Nephron (organoid): Measurements from ENCODE around the gene CYSLTR2.

ENCODE experiments used
- H3K27ac Mint-ChIP-seq, 3 experiments: 2 replicates each; pipeline ENCODE4 v1.8.0; 2020; ENCODE audit warnings: mixed read lengths in 3 of 3, mild to moderate bottlenecking in 2 of 3, moderate library complexity in 1 of 3
- H3K27me3 Mint-ChIP-seq: 2 replicates; pipeline ENCODE4 v1.8.0; 2021; ENCODE audit warnings: low read depth, mild to moderate bottlenecking, moderate library complexity, mixed read lengths
- H3K36me3 Mint-ChIP-seq: 2 replicates; pipeline ENCODE4 v1.8.0; 2020; ENCODE audit warnings: low read depth, mixed read lengths
- H3K4me1 Mint-ChIP-seq: 2 replicates; pipeline ENCODE4 v1.8.0; 2020; ENCODE audit warnings: mixed read lengths
- H3K4me3 Mint-ChIP-seq, 3 experiments: 2 replicates each; pipeline ENCODE4 v1.8.0; 2020; ENCODE audit warnings: mild to moderate bottlenecking in 3 of 3, mixed read lengths in 3 of 3, moderate library complexity in 2 of 3
- H3K9me3 Mint-ChIP-seq: 2 replicates; pipeline ENCODE4 v1.8.0; 2020; ENCODE audit warnings: mixed read lengths
- CTCF ChIP-seq, 3 experiments: fragments of 200-600 bp; sonication (generic); IDR thresholded peaks; one replicate each; pipeline ENCODE4 v1.5.0; 2021; ENCODE audit warnings: antibody characterized with exemption in 3 of 3; ENCODE audit not compliant: unreplicated experiment in 3 of 3

Gene CYSLTR2

GRCh38 chr13:48644951-48645350 lies 8.8 kb upstream of the CYSLTR2 start:
- Mint-ChIP-seq H3K27me3 (no peaks in the 10 kb centered on the region), H3K4me1 (no peaks in the 10 kb centered on the region), H3K4me3 (no peak overlapping the region), H3K9me3 (no peaks in the 10 kb centered on the region), H3K36me3 (no peaks in the 10 kb centered on the region), H3K27ac (no peak overlapping the region)
- no peak for TF ChIP-seq CTCF (IDR thresholded peaks at IDR 0.05; ENCODE audit: unreplicated experiment in 3 of 3)

GRCh38 chr13:48645845-48646244 lies 7.9 kb upstream of the CYSLTR2 start:
- no peak overlapping the region for H3K27ac Mint-ChIP-seq
- H3K36me3 Mint-ChIP-seq = no peaks in the 10 kb centered on the region
- no peak overlapping the region for H3K4me3 Mint-ChIP-seq
- H3K27me3 Mint-ChIP-seq = no peaks in the 10 kb centered on the region
- peaks cover 3% of the 10 kb centered on the region for H3K9me3 Mint-ChIP-seq
- TF ChIP-seq CTCF (IDR thresholded peaks at IDR 0.05; ENCODE audit: unreplicated experiment in 3 of 3) = no peak
- no peaks in the 10 kb centered on the region for H3K4me1 Mint-ChIP-seq

- no peaks in the 10 kb centered on the region for H3K36me3 Mint-ChIP-seq
- H3K27ac Mint-ChIP-seq = no peak overlapping the region
- H3K4me1 Mint-ChIP-seq = no peaks in the 10 kb centered on the region
- TF ChIP-seq CTCF (IDR thresholded peaks at IDR 0.05; ENCODE audit: unreplicated experiment in 3 of 3) = no peak
- H3K4me3 Mint-ChIP-seq = no peak overlapping the region
- peaks cover 3% of the 10 kb centered on the region for H3K9me3 Mint-ChIP-seq
- no peaks in the 10 kb centered on the region for H3K27me3 Mint-ChIP-seq
Observed at GRCh38 chr13:48646791-48647190, 6.9 kb upstream of the CYSLTR2 start.

GRCh38 chr13:48647625-48648024 lies 6.1 kb upstream of the CYSLTR2 start:
- H3K36me3 Mint-ChIP-seq = no peaks in the 10 kb centered on the region
- peaks cover 3% of the 10 kb centered on the region for H3K9me3 Mint-ChIP-seq
- no peak overlapping the region for H3K27ac Mint-ChIP-seq
- H3K27me3 Mint-ChIP-seq = no peaks in the 10 kb centered on the region
- H3K4me3 Mint-ChIP-seq = no peak overlapping the region
- TF ChIP-seq CTCF (IDR thresholded peaks at IDR 0.05; ENCODE audit: unreplicated experiment in 3 of 3) = no peak
- no peaks in the 10 kb centered on the region for H3K4me1 Mint-ChIP-seq

- Mint-ChIP-seq H3K27me3 (no peaks in the 10 kb centered on the region), H3K27ac (no peak overlapping the region), H3K4me3 (no peak overlapping the region), H3K9me3 (peaks cover 3% of the 10 kb centered on the region), H3K4me1 (no peaks in the 10 kb centered on the region), H3K36me3 (no peaks in the 10 kb centered on the region)
- TF ChIP-seq CTCF (IDR thresholded peaks at IDR 0.05; ENCODE audit: unreplicated experiment in 3 of 3) = no peak
Observed at GRCh38 chr13:48648446-48648845, 5.3 kb upstream of the CYSLTR2 start.

GRCh38 chr13:48652851-48653471 lies 768 bp upstream of the CYSLTR2 start:
- H3K27ac Mint-ChIP-seq = peak overlapping the region in 1 of 3 experiments; percentile 5
- H3K9me3 Mint-ChIP-seq = peaks cover 3% of the 10 kb centered on the region
- TF ChIP-seq CTCF (IDR thresholded peaks at IDR 0.05; ENCODE audit: unreplicated experiment in 3 of 3) = no peak
- no peak overlapping the region for H3K4me3 Mint-ChIP-seq
- no peaks in the 10 kb centered on the region for H3K27me3 Mint-ChIP-seq
- H3K4me1 Mint-ChIP-seq = no peaks in the 10 kb centered on the region
- no peaks in the 10 kb centered on the region for H3K36me3 Mint-ChIP-seq
